Measurements from ENCODE around the gene TBC1D22A. TPM values are rescaled to one million over a fixed set of nuclear protein-coding genes. Genes with fewer than 3 reads are reported as not detected.

Gene TBC1D22A
- total RNA-seq, 1 donor from 2014 or later, result 28.9 TPM

GRCh38 chr22:47204002-47204979 lies 441.8 kb downstream of the TBC1D22A start:
- H3K4me3 Mint-ChIP-seq (ENCODE audit: unreplicated experiment), result no peak overlapping the region
- no peaks in the 10 kb centered on the region for H3K4me1 Mint-ChIP-seq (ENCODE audit: unreplicated experiment)
- no peak overlapping the region for H3K27ac Mint-ChIP-seq (ENCODE audit: unreplicated experiment)
- no peak for TF ChIP-seq CTCF (IDR thresholded peaks at IDR 0.05)
- no peaks in the 10 kb centered on the region for H3K27me3 Mint-ChIP-seq (ENCODE audit: unreplicated experiment)
- H3K9me3 Mint-ChIP-seq (ENCODE audit: unreplicated experiment), result no peaks in the 10 kb centered on the region
- no peaks in the 10 kb centered on the region for H3K36me3 Mint-ChIP-seq (ENCODE audit: unreplicated experiment)
- DNase-seq (ENCODE audit: extremely low spot score, unreplicated experiment), result peak; percentile 77

- H3K9me3 Mint-ChIP-seq (ENCODE audit: unreplicated experiment), result no peaks in the 10 kb centered on the region
- H3K27ac Mint-ChIP-seq (ENCODE audit: unreplicated experiment), result no peak overlapping the region
- DNase-seq (ENCODE audit: extremely low spot score, unreplicated experiment), result peak; percentile 81
- TF ChIP-seq CTCF (IDR thresholded peaks at IDR 0.05), result no peak
- no peaks in the 10 kb centered on the region for H3K4me1 Mint-ChIP-seq (ENCODE audit: unreplicated experiment)
- no peak overlapping the region for H3K4me3 Mint-ChIP-seq (ENCODE audit: unreplicated experiment)
- no peaks in the 10 kb centered on the region for H3K27me3 Mint-ChIP-seq (ENCODE audit: unreplicated experiment)
- no peaks in the 10 kb centered on the region for H3K36me3 Mint-ChIP-seq (ENCODE audit: unreplicated experiment)
Measured at GRCh38 chr22:47205081-47205491, 442.6 kb downstream of the TBC1D22A start.

- Mint-ChIP-seq H3K9me3 (ENCODE audit: unreplicated experiment) (no peaks in the 10 kb centered on the region), H3K4me3 (ENCODE audit: unreplicated experiment) (no peak overlapping the region), H3K36me3 (ENCODE audit: unreplicated experiment) (no peaks in the 10 kb centered on the region), H3K27me3 (ENCODE audit: unreplicated experiment) (no peaks in the 10 kb centered on the region), H3K27ac (ENCODE audit: unreplicated experiment) (no peak overlapping the region), H3K4me1 (ENCODE audit: unreplicated experiment) (no peaks in the 10 kb centered on the region)
- DNase-seq (ENCODE audit: extremely low spot score, unreplicated experiment), result peak; percentile 65
- no peak for TF ChIP-seq CTCF (IDR thresholded peaks at IDR 0.05)
Measured at GRCh38 chr22:47205554-47205953, 443.1 kb downstream of the TBC1D22A start.

GRCh38 chr22:47206164-47206563 lies 443.7 kb downstream of the TBC1D22A start:
- peak; percentile 38 for DNase-seq (ENCODE audit: extremely low spot score, unreplicated experiment)
- no peaks in the 10 kb centered on the region for H3K36me3 Mint-ChIP-seq (ENCODE audit: unreplicated experiment)
- no peaks in the 10 kb centered on the region for H3K4me1 Mint-ChIP-seq (ENCODE audit: unreplicated experiment)
- no peak overlapping the region for H3K27ac Mint-ChIP-seq (ENCODE audit: unreplicated experiment)
- TF ChIP-seq CTCF (IDR thresholded peaks at IDR 0.05), result no peak
- no peak overlapping the region for H3K4me3 Mint-ChIP-seq (ENCODE audit: unreplicated experiment)
- H3K27me3 Mint-ChIP-seq (ENCODE audit: unreplicated experiment), result no peaks in the 10 kb centered on the region
- H3K9me3 Mint-ChIP-seq (ENCODE audit: unreplicated experiment), result no peaks in the 10 kb centered on the region

GRCh38 chr22:47206666-47207218 lies 444.3 kb downstream of the TBC1D22A start:
- H3K9me3 Mint-ChIP-seq (ENCODE audit: unreplicated experiment), result no peaks in the 10 kb centered on the region
- no peaks in the 10 kb centered on the region for H3K36me3 Mint-ChIP-seq (ENCODE audit: unreplicated experiment)
- H3K27me3 Mint-ChIP-seq (ENCODE audit: unreplicated experiment), result no peaks in the 10 kb centered on the region
- H3K4me3 Mint-ChIP-seq (ENCODE audit: unreplicated experiment), result no peak overlapping the region
- no peak overlapping the region for H3K27ac Mint-ChIP-seq (ENCODE audit: unreplicated experiment)
- TF ChIP-seq CTCF (IDR thresholded peaks at IDR 0.05), result no peak
- peak; percentile 38 for DNase-seq (ENCODE audit: extremely low spot score, unreplicated experiment)
- H3K4me1 Mint-ChIP-seq (ENCODE audit: unreplicated experiment), result no peaks in the 10 kb centered on the region

Data from osteocyte (in vitro differentiated cells).